Measurements from ENCODE around the gene MLST8. TPM values are rescaled to one million over a fixed set of nuclear protein-coding genes. Genes with fewer than 3 reads are reported as not detected.

MLST8 gene
- total RNA-seq, 1 donor: 30.8 TPM

DNA sequence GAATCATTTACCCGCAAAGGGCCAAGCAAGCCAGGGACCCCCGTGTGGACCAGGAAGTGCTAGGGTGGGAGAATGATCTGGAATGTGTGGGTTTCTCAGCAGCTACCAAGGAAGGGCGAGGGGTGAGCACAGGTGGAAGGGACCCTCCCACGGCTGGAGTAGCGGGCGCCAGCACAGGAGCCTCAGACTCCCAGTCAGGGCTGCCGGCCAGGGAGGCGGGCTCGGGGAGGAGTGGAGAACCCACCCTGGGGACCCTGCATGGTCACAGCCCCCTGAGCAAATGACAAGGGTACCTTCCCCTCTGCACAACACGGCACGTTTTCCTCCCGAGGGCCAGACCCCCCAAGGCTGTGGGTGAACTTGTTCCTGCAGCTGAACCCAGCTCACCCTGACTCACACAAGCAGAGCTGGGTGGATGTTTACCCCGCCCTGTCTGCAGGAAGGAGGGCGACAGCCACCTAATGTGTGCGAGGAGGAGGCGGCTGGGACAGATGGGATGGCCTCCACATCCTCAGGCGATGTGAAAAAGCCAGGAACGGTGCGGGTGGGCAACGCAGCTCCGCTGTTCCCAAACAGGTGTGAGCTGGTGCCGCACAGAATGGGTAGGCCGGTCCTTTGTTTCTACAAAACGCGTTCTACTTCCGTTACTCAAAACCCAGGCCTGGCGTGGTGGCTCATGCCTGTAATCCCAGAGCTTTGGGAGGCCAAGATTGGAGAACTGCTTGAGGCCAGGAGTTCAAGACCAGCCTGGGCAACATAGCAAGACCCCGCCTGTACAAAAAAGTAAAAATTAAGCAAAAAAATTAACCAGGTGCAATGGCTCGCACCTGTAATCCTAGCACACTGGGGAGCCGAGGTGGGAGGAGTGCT lies 39.9 kb downstream of the MLST8 start:
- DNase-seq (ENCODE audit: low read depth): no peak
- no peak for TF ChIP-seq CTCF (IDR thresholded peaks at IDR 0.05; ENCODE audit: insufficient read depth, low read length)
- H3K4me3 ChIP-seq (ENCODE audit: low read depth, low read length): no peak overlapping the region

DNA sequence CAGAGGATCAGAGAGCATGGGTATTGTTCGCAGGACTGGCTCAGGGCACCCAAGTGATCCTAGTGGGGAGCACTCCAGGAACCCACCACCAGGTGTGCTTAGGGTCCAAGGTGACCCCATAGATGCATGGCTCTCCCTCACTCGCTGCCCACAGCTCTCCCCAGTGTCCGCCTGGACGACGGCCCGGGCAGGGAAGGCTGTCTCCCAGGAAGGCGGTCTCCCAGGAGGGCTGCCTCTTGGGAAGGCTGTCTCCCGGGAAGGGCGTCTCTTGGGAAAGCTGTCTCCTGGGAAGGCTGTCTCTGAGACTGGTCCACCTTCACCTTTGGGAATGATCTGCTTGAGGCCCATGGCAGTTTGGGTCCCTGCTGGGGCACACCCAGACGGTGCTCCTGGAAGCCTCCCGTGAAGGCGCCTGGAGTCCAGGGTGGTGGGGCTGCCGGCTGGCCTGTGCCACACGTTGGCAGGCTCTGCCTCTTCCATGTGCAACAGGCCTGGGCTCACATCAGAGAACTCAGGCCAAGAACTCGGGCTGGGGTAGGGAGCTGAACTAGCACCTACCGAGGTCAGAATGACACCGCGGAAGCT lies 41.1 kb downstream of the MLST8 start:
- no peak for DNase-seq (ENCODE audit: low read depth)
- H3K4me3 ChIP-seq (ENCODE audit: low read depth, low read length): no peak overlapping the region
- TF ChIP-seq CTCF (IDR thresholded peaks at IDR 0.05; ENCODE audit: insufficient read depth, low read length): no peak

GRCh38 chr16:2250652-2251295 lies 45.5 kb downstream of the MLST8 start:
- no peak for TF ChIP-seq CTCF (IDR thresholded peaks at IDR 0.05; ENCODE audit: insufficient read depth, low read length)
- H3K4me3 ChIP-seq (ENCODE audit: low read depth, low read length): peak overlapping the region; percentile 67
- DNase-seq (ENCODE audit: low read depth): peak; percentile 55

GRCh38 chr16:2251296-2252111 lies 46.2 kb downstream of the MLST8 start, which contains the start of gene ECI1:
ECI1 (minus strand) TSS chr16:2251587; CDS start chr16:2251566, 21 bp downstream.
- TF ChIP-seq CTCF (IDR thresholded peaks at IDR 0.05; ENCODE audit: insufficient read depth, low read length): peak; percentile 65
- peak within 1 kb of the TSS; percentile 67 for H3K4me3 ChIP-seq (ENCODE audit: low read depth, low read length)

GRCh38 chr16:2252806-2253148 lies 47.5 kb downstream of the MLST8 start:
- DNase-seq (ENCODE audit: low read depth): no peak
- no peak for TF ChIP-seq CTCF (IDR thresholded peaks at IDR 0.05; ENCODE audit: insufficient read depth, low read length)
- H3K4me3 ChIP-seq (ENCODE audit: low read depth, low read length): no peak overlapping the region

More at GRCh38 chr16:2251296-2252111, 46.2 kb downstream of the MLST8 start, which contains the start of gene ECI1:
- peak; percentile 95 for DNase-seq (ENCODE audit: low read depth)

DNA sequence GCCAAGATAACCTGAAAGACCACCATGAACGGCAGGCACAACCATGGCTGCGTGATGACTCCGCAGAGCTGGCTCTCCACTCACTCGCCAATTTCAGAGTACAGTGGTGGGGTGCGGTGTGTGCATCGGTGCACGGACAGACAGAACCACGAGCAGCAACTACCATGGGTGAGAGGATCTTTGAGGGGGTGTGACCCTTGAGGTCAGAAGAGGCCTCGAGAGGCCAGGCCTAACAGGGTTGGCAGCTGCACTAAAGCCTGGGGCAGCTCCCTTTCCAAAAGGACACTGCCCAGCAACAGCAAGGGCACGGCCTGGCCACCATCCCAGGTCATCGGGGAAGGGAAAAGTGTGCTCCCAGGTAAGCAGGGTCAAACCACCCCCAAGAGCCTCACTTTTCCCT lies 48.0 kb downstream of the MLST8 start:
- H3K4me3 ChIP-seq (ENCODE audit: low read depth, low read length): no peak overlapping the region
- TF ChIP-seq CTCF (IDR thresholded peaks at IDR 0.05; ENCODE audit: insufficient read depth, low read length): no peak
- DNase-seq (ENCODE audit: low read depth): no peak
